ENCODE measurements around the gene INTS1. TPM values are rescaled to one million over a fixed set of nuclear protein-coding genes. Genes with fewer than 3 reads are reported as not detected.

Gene INTS1
- total and polyA plus RNA-seq, 11 donors: 35.5 to 67.4 (median 45.3) TPM

- H3K36me3 ChIP-seq: peaks cover 0 to 99% (median 93%) of the 10 kb centered on the region in 9 donors
Observed at GRCh38 chr7:1483536-1484505, 20.4 kb downstream of the INTS1 start.

GRCh38 chr7:1483079-1483478, 21.1 kb downstream of the INTS1 start:
- Histone ChIP-seq H3K4me1 (no peaks in the 10 kb centered on the region), H3K4me3 (no peak overlapping the region), H3K9me3 (no peaks in the 10 kb centered on the region), H3K27ac (no peak overlapping the region), H3K27me3 (no peaks in the 10 kb centered on the region), H3K36me3 (peaks cover 0 to 100% (median 93%) of the 10 kb centered on the region in 9 donors)
- TF ChIP-seq POLR2A (IDR thresholded peaks at IDR 0.05): no peak
- TF ChIP-seq CTCF (IDR thresholded peaks at IDR 0.05): no peak
- DNase-seq: no peak
- no peak for ATAC-seq
- intact Hi-C loops (cut with DNase I): no loop called here
- 79 to 92% (median 87%) methylated on average over 11 to 22 of the region's 22 CpGs for WGBS, 4 donors

More at GRCh38 chr7:1483536-1484505, 20.4 kb downstream of the INTS1 start:
- WGBS, 4 donors: 92 to 95% (median 93%) methylated on average over 61 to 65 of the region's 65 CpGs
- Histone ChIP-seq H3K27ac (no peak overlapping the region), H3K9me3 (no peaks in the 10 kb centered on the region), H3K4me1 (no peaks in the 10 kb centered on the region), H3K27me3 (no peaks in the 10 kb centered on the region), H3K4me3 (no peak overlapping the region)
- TF ChIP-seq CTCF (IDR thresholded peaks at IDR 0.05) (no peak), POLR2A (IDR thresholded peaks at IDR 0.05) (no peak)
- DNase-seq (no peak), ATAC-seq (no peak)
- intact Hi-C loops (cut with DNase I): no loop called here

GRCh38 chr7:1481300-1481699, 22.9 kb downstream of the INTS1 start:
- peaks cover 0 to 99% (median 91%) of the 10 kb centered on the region in 9 donors for H3K36me3 ChIP-seq
- WGBS, 4 donors: 91 to 96% (median 95%) methylated on average over 14 to 20 of the region's 20 CpGs
- H3K4me1 ChIP-seq: no peaks in the 10 kb centered on the region
- intact Hi-C loops (cut with DNase I): no loop called here
- H3K27ac ChIP-seq: no peak overlapping the region
- no peaks in the 10 kb centered on the region for H3K9me3 ChIP-seq
- H3K27me3 ChIP-seq: no peaks in the 10 kb centered on the region
- no peak for TF ChIP-seq CTCF (IDR thresholded peaks at IDR 0.05)
- no peak for TF ChIP-seq POLR2A (IDR thresholded peaks at IDR 0.05)
- DNase-seq (no peak), ATAC-seq (no peak)
- no peak overlapping the region for H3K4me3 ChIP-seq

GRCh38 chr7:1480670-1481069, 23.5 kb downstream of the INTS1 start:
- TF ChIP-seq POLR2A (IDR thresholded peaks at IDR 0.05) (no peak), CTCF (IDR thresholded peaks at IDR 0.05) (no peak)
- Histone ChIP-seq H3K27me3 (no peaks in the 10 kb centered on the region), H3K27ac (no peak overlapping the region), H3K4me1 (no peaks in the 10 kb centered on the region), H3K4me3 (no peak overlapping the region), H3K9me3 (no peaks in the 10 kb centered on the region), H3K36me3 (peaks cover 0 to 99% (median 90%) of the 10 kb centered on the region in 9 donors)
- ATAC-seq (no peak), DNase-seq (no peak)
- WGBS, 4 donors: 87 to 100% (median 89%) methylated on average over 3 to 12 of the region's 12 CpGs
- intact Hi-C loops (cut with DNase I): no loop called here

Data from heart left ventricle (tissue), 16 donors.